HG02571 (cell line): Measurements from ENCODE around the gene TIMM44.
A peak's percentile ranks its signal among the peaks of the same experiment; 100 is the strongest.

Experiments used
- ATAC-seq: cut with Tn5 transposase; IDR thresholded peaks from one replicate; pipeline ENCODE4 v1.9.1; 2021; ENCODE audit warnings: mild to moderate bottlenecking, moderate library complexity; ENCODE audit not compliant: unreplicated experiment

Gene TIMM44, protein sequence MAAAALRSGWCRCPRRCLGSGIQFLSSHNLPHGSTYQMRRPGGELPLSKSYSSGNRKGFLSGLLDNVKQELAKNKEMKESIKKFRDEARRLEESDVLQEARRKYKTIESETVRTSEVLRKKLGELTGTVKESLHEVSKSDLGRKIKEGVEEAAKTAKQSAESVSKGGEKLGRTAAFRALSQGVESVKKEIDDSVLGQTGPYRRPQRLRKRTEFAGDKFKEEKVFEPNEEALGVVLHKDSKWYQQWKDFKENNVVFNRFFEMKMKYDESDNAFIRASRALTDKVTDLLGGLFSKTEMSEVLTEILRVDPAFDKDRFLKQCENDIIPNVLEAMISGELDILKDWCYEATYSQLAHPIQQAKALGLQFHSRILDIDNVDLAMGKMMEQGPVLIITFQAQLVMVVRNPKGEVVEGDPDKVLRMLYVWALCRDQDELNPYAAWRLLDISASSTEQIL

DNA sequence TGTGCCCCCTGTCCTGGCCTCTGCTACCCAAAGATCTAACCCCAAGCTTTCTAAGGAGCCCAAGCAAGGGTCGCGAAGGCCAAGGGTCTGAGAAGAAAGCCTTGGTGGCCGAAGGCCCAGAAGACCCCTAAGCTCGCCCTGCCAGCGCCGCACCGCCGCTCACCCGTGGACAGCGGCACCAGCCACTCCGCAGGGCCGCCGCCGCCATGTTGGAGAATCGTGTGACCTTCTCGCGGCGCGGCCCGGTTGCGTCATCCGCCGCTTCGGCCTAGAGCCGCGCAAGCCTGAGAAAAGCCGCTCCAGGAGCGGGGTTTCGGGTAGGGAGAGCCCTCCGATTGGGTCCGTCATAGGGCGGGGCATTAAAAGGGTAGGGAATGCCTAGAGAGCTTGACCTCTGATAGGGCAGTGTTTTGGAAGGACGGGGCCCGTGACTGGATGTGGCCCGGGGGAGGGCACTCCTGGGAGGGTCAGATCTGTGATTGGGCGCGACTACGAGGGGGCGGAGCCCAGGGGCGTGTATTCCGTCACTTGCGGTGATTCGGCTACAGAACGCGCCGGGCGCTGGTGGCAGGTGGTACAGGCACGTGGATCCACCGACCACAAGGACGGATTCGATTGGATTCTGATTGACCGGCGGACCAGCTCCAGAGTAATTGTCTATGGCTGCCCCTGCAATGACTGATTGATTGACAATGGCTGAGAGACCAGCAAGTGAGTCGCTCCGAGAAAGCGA is at the start of gene TIMM44:
TSS of gene TIMM44 (minus strand) at position 223 of the 733 bp plus-strand sequence. CDS start at position 208, 15 bp downstream.
- ATAC-seq: peak; percentile 96

DNA sequence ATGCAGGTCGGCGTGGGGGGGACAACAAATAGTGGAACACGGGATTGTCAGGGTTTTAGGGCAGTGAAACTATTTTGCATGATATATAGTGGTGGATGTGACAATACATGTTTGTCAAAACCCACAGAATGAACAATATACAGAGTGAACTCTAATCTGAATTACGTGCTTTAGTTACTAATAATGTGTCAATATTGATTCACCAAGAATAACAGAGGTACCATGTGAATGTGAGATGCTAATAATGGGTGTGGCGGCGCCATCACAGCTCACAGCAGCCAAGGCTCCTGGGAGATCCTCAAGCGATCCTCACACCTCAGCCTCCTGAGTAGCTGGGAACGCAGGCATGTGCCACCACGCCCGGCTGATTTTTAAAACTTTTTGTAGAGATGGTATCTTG is 49.1 kb upstream of the TIMM44 start:
- ATAC-seq: no peak

DNA sequence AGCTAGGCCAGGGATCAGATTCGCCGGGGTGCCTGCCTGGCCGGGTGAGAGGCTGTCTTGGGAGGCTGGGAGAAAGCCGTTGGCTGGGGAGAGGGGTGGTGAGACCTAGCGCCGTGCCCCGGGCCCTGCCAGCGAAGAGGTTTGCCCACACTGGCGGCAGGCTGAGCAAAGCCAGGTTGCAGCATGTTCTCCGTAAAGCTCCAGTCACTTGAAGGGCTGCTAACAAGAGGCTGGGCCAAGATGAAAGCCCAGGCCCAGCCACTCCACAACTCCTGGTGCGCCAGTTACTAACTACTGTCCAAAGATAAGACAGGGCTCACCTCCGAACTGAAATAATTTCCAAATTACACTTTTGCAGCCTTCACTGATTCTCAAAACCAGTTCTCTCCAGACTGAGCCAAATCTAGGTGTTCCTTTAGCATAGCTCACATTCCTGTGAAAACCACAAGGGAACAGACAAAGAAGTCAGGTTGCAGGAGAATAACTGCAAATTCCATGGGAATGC is 45.7 kb upstream of the TIMM44 start:
- ATAC-seq: no peak

DNA sequence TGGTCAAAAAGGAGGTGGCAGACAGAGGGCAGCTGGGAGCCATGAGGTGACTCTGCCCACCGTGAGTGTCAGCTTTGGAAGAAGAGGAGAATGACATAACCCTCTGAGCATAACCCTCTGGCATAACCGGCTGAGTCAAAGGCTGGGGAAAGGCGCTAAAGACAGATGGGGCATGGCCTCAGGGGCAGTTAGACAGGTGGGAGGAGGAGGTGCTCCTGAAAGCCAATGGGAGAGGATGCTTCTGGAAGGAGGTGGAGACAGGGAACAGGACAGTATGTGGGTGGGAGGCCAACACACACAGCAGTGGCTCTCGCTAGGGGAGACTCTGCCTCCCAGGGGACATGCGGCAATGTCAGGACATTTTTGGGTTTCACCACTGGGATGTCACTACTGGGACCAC is 44.8 kb upstream of the TIMM44 start:
- no peak for ATAC-seq

DNA sequence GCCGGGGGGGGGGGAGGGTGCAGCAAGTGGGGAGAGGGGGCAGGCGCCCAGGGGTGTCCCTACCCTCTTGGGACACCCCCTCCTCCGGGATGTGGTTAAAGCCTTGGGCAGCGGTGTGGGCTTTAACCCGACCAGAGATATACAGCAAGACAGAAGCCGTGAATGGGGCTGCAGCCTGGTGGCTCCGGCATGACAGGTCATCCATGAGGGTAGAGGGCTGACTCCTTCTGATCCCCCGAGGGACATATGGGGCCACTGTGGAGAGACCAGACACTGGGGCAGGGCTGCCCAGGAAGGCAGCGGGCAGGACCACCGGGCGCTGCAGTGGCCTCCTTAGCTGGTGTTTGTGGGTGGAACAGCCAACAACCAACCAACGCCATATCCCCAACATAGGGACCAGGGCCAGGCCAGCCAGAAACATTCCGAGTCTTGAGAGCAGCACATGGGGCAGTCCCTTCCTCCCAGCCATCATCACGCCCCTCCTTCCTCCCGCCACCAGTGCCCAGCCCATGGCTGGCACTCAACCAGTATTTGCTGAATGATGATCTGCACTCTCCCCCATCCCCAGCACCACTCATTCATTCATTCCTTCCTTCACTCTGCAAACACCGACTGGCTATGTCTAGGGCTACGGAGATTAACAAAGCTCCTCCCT is 43.8 kb upstream of the TIMM44 start:
- ATAC-seq: no peak

DNA sequence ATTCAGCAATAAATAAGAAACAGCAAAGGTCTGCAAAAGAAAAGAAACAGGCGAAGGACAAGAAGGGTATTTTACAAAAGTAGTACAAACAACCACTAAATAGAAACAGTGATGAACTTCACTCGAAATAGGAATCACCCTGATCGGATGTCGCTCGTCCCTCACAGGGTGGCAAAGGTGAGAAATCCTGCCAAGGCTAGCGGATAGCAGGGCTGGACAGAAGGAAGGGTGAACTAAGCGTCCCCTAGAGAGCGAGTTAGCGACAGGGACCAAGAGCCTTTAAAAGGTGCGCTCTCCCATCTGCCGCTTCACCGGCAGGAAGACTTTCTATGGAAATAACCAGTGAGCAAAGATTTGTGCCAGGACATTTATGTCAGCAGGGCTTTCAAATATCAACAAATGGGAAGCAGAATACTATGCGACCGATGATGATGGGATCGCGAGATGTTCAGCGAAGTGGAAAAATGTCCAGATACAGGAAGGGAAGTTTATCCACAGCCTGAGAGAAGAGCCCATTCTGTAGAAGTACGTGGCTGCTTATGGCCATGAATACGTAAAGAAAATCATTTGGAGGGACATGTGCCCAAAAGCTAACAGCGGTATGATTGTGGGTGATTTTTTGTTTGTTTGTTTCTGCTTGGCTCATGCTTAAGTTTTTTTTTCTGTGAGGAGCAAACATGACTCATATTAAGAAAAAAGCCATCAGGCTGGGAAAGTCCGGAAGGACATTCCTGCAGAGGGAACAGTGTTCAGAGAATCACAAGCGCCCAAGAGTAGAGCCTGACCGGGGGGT is 43.1 kb upstream of the TIMM44 start:
- no peak for ATAC-seq

DNA sequence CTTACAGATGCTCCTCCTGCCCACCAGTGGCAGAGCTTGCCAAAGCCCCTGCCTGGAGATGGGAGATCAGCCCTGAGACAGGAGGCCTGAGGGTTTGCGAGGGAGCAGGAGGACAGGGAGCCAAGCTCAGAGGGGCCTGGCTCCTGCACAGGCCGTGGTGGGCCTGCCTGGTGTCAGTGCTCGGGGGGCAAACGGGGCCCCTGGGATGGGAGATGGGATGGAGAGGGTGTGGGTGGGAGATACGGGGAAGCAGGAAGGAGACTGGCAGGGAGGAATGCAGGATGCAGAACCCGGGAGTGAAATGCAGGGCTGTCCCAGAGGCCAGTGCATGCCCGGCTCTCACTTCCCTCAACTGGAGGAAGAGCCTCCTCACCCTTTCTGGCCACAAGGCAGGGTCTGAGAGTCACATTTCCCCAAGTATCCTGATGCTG is 42.0 kb upstream of the TIMM44 start:
- no peak for ATAC-seq

DNA sequence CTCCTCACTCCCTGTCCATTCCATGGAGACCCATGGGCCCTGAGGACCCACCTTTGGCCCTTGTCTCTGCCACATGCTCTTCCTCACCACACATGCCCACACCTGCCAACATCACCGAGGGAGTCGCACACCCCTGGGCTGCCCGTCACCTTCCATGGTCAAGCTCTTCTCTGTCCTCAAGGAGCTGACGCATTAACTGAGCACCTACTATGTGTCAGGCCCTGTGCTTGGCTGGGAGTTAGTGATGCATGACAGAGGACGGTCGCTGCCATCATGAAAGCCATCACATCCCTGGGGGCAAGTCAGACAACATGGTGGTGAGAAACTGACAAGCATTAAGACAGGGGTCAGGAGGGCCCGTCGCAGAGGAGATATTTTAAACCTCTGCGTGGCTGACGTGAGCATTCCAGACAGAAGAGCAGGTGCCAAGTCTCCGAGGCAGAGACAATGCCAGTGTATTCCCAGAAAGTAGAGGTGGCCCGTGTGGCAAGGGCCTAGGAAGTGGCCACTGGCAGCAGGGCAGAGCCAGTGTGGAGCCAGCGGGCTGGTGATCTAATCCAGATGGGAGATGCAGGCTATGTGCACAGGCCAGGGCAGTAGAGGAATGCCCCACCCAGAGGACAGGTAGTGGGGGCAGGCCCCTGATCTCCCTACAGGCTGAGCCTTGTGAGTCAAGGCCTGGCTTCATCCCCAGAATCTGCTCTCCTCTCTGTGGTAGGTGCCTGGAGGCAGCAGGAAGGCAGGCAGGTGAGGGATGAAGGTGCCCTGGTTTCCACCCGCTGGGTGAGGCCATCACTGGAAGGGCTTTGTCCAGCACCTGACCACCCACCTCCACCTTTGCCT is 40.8 kb upstream of the TIMM44 start:
- ATAC-seq: no peak

DNA sequence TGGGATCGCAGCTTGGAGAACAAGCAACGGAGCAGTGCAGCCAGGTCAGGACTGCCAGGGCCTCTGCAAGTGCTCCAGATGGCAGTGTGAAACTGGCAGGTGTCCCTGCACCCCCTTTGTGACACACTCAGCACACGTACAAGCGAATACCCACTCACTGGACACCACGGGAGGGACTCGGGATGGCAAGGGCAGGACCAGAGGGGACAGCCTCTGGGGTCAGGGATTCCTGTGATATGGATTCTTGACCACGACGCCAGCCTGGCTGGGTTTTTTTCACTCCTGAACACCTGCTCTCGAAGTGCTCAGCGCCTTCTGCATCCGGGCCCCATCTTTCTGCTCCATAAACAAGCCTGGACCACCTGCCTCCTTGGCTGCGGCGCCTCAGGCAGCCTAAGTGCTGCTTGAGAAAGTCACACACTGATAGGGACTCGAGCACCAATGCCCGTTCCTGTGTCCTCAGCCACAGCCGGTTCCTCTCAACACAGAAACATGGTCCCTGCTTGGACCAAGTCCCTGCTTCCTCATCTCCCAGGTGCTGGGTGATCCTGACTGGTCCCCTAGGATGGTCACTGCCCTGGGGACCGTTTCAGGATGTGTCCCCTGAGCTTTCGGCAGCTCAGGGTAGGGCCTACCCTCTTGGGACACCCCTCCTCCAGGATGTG is 40.0 kb upstream of the TIMM44 start:
- no peak for ATAC-seq

DNA sequence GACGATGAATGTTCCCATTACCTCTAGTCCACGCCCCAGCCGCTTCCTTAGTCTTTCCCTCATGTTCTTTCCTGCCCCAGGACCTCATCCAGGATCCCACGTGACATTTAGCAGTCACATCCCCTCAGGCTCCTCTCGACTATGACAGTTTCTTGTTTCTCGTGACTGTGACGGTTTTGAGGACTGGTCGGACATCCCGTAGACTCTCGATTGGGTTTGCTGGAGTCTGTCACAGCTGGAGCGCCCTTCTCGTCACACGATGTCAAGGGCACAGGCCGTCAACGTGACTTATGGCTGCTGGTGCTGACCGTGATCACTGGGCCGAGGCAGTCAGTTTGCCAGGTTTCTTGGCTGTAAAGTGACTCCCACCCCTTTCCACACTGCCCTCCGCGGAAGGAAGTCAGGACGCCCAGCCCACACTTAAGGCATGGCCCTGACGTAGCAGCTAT is 39.2 kb upstream of the TIMM44 start:
- ATAC-seq: no peak

DNA sequence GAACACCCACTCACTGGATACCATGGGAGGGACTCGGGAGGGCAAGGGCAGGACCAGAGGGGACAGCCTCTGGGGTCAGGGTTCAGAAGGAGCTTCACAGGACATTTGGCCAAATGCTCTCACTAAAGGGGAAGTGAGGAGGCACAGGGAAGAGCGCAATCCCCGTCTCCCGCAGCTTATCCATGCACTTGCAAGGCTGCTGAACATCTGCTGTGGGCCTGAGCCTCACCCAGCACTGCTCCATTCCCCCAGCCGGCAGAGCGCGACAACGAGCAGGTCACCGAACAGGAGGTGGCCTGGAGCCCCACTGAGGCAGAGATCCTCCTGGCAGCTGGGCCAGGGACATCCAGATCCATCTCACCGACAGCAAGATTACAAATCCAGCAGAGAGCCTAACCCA is 38.6 kb upstream of the TIMM44 start:
- ATAC-seq: no peak

DNA sequence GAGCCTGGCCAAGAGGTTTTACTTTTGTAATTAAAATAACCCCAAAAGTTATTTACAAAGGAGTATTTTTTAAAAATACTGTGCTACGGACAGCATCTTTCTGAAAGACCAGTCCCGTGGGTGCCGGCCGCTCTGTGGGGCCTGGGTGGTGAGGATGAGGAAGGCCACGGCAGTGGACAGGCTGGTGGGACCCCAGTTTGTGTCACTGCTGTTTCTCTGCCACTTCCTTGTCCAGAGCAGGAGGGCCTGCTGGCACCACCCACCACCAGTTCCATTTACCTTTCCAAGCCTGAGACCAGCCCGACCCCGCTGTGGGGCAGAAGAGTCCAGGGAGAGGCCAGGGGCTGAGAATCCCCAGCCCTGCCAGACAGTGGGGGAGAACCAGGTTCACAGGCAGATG is 38.2 kb upstream of the TIMM44 start:
- ATAC-seq: no peak

DNA sequence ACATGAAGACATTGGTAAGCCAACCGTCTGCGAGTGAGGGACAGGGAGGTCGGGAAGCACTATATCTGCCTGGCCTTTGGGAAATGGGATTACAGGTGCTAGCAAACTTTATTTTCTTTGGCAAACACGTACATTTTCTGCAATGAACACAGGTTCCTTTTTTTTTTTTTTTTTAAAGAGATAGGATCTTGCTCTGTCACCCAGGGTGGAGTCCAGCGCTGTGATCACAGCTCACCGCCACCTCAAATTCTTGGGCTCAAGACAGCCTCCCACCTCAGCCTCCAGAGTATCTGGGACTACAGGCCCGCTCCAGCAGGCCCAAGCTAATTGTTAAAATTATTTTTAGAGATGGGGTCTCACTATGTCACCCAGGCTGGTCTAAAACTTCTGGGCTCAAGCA is 37.7 kb upstream of the TIMM44 start:
- ATAC-seq: no peak

DNA sequence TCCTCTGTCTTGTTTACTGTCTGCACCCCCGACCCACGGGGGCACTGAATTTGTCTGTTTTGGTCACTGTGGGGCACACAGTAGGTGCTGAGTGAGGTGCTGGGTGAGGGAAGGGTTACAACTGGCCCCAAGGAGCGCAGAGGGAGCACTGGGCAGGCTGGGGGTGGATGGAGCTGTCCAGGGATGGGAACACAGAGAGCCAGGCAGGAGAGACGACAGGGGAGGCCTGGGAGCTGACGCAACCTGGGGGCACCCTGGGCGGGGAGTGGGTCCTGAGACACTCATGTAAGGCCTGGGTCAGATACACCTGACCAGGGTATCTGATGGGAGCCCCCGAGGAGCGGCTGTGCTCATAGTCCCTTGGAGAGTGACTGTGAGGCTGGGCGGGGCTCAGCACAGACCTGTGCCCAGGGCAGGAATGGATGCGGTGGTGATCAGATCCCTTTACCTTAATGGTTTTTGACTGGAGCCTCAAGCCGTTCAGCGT is 37.2 kb upstream of the TIMM44 start:
- ATAC-seq: no peak

DNA sequence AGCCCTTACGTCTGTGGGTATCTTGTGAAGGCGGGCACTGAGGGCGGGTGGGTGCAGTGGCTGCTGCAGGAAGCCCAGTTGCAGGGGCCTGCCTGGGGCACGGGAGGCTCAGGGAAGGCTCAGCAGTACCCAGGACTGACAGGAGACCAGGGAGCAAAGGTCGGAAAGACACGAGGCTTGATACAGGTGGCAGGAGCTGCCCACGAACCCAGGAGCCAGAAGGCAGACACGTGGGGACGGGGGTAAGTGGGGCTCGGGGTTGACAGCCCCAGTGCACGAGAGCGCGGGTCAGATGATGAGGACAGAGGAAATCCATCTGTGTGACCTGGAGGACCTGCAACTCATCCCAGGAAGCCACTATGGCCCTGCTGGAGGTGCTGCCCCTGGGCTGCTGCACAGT is 36.7 kb upstream of the TIMM44 start:
- no peak for ATAC-seq

DNA sequence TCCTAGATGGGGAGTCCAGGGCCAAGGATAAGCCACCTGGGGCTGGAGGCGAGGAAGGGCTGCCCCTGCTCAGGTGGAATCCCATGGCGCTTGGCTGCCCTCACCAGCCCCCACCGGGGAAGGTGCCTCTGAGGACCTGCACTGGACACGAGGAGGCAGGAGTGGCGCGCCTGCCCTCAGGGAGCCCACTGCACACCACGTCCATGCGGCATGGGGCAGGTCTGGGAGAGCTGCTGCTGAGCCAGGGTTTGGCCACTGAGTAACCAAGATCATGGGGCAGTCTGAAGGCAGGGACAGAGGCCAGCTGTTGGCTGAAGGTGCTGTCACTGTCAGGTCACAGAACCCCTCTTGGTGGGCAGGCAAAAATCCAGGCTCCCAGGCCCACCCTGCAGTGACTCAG is 36.1 kb upstream of the TIMM44 start:
- no peak for ATAC-seq

DNA sequence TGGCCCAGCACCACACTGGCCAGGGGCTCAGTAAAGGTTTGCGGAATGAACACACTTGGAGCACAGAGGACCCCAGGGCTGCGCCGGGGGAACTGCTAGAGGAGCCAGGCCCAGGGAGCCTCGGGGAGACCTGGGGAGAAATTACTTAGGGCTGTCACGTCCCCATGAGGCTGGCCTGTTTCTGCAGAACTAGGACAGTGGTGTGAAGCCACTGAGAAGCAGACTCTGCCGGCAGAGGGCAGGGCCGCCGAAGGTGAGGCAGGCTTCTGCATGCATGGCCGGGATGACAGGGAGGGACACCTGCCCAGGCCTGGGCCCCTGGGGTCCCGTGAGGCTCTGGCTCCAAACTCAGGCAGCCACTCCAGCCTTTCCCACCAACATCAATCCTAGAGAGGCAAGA is 35.5 kb upstream of the TIMM44 start:
- no peak for ATAC-seq

DNA sequence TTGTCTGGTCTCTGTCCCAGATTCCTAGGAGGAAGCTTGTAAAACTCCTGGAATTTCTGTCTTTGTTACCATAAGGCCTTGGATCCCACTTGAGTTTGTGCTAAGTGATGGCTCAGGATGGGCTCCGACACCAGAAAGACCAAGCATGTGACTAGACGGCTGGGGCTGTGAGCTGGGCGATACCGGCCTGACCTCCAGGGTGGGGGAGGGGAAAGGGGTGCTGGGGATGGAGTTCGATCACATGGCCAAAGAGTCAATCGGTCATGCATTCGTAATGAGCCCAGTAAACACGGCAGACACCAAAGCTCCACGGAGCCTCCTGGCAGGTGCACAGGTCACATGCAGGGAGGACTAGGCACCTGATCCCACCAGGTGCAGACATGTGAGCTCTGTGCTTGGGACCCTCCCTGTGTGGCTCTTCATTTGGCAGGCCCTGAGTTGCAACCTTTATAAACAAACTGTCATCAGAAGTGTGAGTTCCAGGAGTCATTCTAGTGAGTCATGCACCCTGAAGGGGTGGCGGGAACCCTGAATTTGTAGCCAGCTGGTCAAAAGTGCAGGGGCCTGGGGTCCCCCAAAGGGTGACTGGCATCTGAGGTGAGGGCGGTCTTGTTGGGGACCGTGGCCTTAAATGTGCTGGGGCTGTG is 34.8 kb upstream of the TIMM44 start:
- no peak for ATAC-seq

DNA sequence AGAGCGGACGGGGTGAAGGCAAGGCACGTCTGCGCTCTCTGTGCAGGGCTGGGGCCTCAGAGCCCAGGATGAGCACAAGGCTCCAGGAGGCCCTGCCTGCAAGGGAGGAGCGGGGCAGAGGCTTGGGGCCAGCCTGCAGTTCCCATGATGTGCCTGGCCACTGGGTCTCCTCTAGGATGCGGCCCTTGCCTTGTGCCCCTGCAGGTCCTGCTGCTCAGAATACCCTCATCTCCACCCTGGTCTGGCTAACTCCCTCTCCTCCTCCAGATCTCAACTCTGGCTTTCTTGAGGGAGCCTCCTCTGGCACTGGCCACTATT is 34.2 kb upstream of the TIMM44 start:
- ATAC-seq: no peak
